ENCODE data around the gene SULT2A1. TPM values are rescaled to one million over a fixed set of nuclear protein-coding genes. Genes with fewer than 3 reads are reported as not detected.
"Not testable (repeated sequence)": the region's sequence is repeated elsewhere in the genome, so short reads cannot be mapped to it uniquely, and the experiment has no call there.

The SULT2A1 gene, protein sequence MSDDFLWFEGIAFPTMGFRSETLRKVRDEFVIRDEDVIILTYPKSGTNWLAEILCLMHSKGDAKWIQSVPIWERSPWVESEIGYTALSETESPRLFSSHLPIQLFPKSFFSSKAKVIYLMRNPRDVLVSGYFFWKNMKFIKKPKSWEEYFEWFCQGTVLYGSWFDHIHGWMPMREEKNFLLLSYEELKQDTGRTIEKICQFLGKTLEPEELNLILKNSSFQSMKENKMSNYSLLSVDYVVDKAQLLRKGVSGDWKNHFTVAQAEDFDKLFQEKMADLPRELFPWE
- not detected for total RNA-seq

DNA sequence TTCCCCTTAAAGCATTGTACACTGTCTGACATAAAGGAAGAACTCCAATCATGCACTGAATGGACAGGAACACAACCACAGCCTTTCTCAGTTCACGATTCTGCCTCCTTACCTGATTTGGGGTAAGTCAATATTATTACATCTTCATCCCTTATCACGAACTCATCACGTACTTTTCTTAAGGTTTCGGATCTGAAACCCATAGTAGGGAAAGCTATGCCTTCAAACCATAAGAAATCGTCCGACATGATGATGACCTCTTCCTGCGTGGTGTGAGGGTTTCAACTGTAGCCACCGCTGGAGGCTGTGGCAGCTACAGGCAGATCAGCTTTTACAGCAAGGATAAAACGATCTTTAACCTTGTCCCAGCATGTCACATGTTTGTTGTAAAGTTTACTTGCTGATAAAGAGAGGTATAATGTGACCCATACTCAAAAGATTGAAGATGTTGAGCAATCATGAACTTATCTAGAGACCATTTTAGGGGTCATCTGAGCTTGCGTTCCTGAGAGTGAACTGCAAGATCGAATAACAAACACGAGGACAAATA, at the start of gene SULT2A1:
Gene SULT2A1, minus strand, starts transcription at position 306 of the 550 bp plus-strand sequence. Its CDS starts 58 bp downstream, at position 248.
- Mint-ChIP-seq H3K27ac (no peak within 1 kb of the TSS), H3K9me3 (no peaks in the 10 kb centered on the region)
- no peak for ATAC-seq (replicated peaks)

DNA sequence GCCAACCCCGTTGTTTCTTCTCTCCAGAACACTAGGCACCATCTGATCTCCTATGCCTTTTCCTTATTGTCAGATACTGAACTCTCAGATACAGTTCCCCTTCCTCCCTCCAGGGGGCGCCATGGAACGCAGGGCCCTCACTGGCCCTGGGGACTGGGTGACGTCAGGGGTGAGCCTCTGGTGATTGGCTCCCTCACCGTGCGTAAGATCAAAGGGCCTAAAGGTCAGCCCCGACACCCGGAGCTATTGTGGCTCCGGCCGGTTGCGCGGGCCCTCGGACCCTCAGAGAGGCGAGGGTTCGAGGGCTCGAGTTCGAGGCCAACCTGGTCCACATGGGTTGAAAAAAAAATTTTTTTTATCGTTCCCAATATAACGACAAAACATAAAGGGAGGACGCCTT, 42.5 kb upstream of the SULT2A1 start:
- H3K27ac Mint-ChIP-seq; H3K9me3 Mint-ChIP-seq; H3K4me3 Mint-ChIP-seq; ATAC-seq (replicated peaks); H3K36me3 Mint-ChIP-seq (ENCODE audit: low read depth); H3K4me1 Mint-ChIP-seq; H3K27me3 Mint-ChIP-seq: not testable (repeated sequence)

More for the DNA sequence above, at the start of gene SULT2A1:
- H3K27me3 Mint-ChIP-seq, result peaks cover 25% of the 10 kb centered on the region
- no peak within 1 kb of the TSS for H3K4me3 Mint-ChIP-seq
- no peaks in the 10 kb centered on the region for H3K36me3 Mint-ChIP-seq (ENCODE audit: low read depth)
- H3K4me1 Mint-ChIP-seq, result no peaks in the 10 kb centered on the region

DNA sequence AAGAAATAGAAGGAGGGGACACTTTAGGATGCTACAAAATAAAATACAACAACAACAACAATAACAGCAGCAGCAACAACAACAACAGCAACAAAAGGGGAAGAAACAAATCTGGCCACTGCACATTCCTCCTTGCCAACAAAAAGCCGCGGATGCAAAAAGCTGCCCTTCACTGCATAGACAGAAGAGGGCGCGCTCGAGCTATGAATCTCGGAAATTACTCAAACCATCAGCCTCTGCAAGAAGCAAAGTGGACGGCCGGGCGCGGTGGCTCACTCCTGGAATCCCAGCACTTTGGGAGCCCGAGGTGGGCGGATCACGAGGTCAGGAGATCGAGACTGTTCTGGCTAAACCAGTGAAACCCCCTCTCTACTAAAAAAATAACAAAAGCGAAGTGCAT, 34.0 kb upstream of the SULT2A1 start:
- not testable (repeated sequence) for H3K27me3 Mint-ChIP-seq; H3K27ac Mint-ChIP-seq; H3K36me3 Mint-ChIP-seq (ENCODE audit: low read depth); H3K4me1 Mint-ChIP-seq; H3K4me3 Mint-ChIP-seq; ATAC-seq (replicated peaks); H3K9me3 Mint-ChIP-seq

DNA sequence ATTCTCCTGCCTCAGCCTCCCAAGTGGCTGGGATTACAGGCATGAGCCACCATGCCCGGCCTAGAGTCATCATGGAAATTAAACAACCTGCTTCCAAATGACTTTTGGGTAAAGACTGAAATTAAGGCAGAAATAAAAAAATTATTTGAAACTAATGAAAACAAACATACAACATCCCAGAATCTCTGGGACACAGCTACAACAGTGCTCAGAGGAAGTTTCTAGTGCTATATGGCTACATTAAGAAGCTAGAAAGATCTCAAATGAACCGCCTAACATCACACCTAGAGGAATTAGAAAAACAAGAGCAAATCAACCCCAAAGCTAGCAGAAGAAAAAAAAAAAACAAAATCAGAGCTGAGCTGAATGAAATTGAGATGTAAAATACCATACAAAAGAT, 24.1 kb upstream of the SULT2A1 start:
- H3K4me1 Mint-ChIP-seq; H3K4me3 Mint-ChIP-seq; H3K27ac Mint-ChIP-seq; H3K9me3 Mint-ChIP-seq; H3K36me3 Mint-ChIP-seq (ENCODE audit: low read depth); H3K27me3 Mint-ChIP-seq; ATAC-seq (replicated peaks): not testable (repeated sequence)

DNA sequence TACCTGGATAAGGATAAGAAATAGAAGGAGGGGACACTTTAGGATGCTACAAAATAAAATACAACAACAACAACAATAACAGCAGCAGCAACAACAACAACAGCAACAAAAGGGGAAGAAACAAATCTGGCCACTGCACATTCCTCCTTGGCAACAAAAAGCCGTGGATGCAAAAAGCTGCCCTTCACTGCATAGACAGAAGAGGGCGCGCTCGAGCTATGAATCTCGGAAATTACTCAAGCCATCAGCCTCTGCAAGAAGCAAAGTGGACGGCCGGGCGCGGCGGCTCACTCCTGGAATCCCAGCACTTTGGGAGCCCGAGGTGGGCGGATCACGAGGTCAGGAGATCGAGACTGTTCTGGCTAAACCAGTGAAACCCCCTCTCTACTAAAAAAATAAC, 23.2 kb upstream of the SULT2A1 start:
- not testable (repeated sequence) for H3K4me3 Mint-ChIP-seq; H3K27me3 Mint-ChIP-seq; H3K36me3 Mint-ChIP-seq (ENCODE audit: low read depth); H3K27ac Mint-ChIP-seq; H3K9me3 Mint-ChIP-seq; H3K4me1 Mint-ChIP-seq; ATAC-seq (replicated peaks)

DNA sequence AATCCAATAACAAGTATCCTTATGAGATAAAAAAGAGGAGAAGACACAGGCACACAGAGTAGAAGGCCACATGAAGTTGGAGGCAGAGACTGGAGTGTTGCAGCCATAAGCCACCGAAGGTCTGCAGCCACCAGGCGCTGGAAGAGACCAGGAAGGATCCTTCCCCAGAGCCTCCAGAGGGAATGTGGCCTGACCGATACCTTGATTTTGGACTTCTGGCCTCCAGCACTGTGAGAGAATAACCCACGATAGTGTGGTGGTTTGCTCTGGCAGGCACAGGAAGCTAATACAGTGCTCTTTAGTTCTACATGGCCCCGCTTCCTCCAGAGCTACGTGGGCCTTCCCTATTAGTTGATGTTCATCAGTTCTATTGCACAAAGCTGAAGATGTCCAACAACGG, 15.3 kb upstream of the SULT2A1 start:
- H3K36me3 Mint-ChIP-seq (ENCODE audit: low read depth), result no peaks in the 10 kb centered on the region
- H3K27ac Mint-ChIP-seq, result no peak overlapping the region
- H3K27me3 Mint-ChIP-seq, result no peaks in the 10 kb centered on the region
- H3K4me1 Mint-ChIP-seq, result no peaks in the 10 kb centered on the region
- H3K9me3 Mint-ChIP-seq, result no peaks in the 10 kb centered on the region
- no peak overlapping the region for H3K4me3 Mint-ChIP-seq
- no peak for ATAC-seq (replicated peaks)

DNA sequence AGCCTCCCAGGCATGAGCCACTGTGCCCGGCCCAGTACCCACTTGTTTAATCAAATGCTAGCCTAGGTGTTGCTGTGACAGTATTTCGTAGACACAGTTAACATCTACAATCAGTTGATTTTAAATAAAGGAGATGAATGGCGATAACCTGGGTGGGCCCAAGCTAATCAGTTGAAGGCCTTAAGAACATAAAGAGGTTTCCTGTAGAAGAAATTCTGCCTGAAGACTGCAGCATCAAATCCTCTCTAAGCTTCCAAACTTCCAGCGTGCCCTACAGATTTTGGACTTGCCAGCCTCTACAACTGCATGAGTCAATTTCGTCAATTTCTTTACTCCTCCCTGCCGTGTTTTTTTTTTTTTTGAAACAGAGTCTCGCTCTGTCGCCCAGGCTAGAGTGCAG, 13.2 kb upstream of the SULT2A1 start:
- H3K27me3 Mint-ChIP-seq, result no peaks in the 10 kb centered on the region
- ATAC-seq (replicated peaks), result no peak
- H3K4me1 Mint-ChIP-seq, result no peaks in the 10 kb centered on the region
- H3K27ac Mint-ChIP-seq, result no peak overlapping the region
- H3K9me3 Mint-ChIP-seq, result no peaks in the 10 kb centered on the region
- no peaks in the 10 kb centered on the region for H3K36me3 Mint-ChIP-seq (ENCODE audit: low read depth)
- H3K4me3 Mint-ChIP-seq, result no peak overlapping the region

DNA sequence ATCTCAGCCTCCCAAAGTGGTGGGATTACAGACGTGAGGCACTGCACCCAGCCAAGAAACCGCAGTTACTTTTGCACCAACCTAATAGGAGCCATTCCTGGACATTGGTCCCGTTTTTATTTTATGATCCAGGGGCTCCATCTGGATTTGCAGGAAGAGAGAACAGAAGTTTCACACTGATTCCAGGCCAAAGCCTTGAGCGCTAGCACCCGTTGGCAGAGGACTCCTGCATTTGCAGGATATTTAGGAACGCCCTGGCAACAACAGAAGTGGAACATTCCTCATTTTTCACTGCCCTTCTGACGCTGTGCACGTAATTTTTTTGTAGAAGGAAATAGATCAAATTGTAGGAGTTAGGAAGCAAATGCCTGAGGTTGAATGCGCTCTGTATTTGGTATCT, 11.7 kb upstream of the SULT2A1 start:
- no peaks in the 10 kb centered on the region for H3K27me3 Mint-ChIP-seq
- no peaks in the 10 kb centered on the region for H3K36me3 Mint-ChIP-seq (ENCODE audit: low read depth)
- H3K9me3 Mint-ChIP-seq, result no peaks in the 10 kb centered on the region
- no peak for ATAC-seq (replicated peaks)
- no peaks in the 10 kb centered on the region for H3K4me1 Mint-ChIP-seq
- H3K27ac Mint-ChIP-seq, result no peak overlapping the region
- H3K4me3 Mint-ChIP-seq, result no peak overlapping the region

DNA sequence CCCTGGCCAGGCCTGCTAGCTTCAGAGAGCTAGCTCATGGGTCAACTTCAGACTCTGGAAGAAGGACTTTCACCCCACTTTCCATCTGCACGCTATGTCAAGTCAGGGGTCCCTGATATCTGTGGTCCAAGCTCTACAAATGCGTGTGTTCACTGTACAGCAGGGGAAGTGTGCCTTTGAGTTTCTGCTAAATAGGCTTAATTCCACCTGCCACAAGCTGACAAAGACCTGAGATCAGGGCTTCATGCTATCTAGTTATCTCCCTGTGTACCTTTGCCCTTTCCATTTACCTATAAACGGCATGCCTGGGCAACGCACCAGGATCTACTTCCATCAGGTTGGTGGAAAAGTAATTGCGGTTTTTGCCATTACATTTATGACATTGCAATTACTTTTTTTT, 10.7 kb upstream of the SULT2A1 start:
- H3K4me1 Mint-ChIP-seq, result no peaks in the 10 kb centered on the region

DNA sequence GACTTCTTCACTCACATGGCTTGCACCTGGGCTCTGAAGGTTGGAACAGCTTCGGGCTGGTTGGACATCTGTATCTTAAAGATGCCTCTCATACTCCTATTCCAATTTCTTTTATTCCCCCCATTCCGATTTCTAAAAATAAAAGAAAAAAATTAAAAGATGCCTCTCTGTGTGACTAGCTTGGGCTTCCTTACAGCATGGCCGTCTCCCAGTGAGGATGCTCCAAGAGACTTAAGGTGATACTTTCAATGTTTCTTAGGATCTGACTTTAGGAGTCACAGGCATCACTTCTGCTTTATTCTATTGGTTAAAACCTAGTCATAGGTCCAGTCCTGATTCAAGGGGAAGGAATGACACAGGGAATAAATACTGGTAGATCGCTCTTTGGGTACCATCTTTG, 9.9 kb upstream of the SULT2A1 start:
- Mint-ChIP-seq H3K4me1 (no peaks in the 10 kb centered on the region), H3K9me3 (peaks cover 3% of the 10 kb centered on the region), H3K27ac (no peak overlapping the region), H3K4me3 (no peak overlapping the region), H3K36me3 (ENCODE audit: low read depth) (no peaks in the 10 kb centered on the region), H3K27me3 (no peaks in the 10 kb centered on the region)
- no peak for ATAC-seq (replicated peaks)

More for the DNA sequence above, 10.7 kb upstream of the SULT2A1 start:
- peaks cover 3% of the 10 kb centered on the region for H3K9me3 Mint-ChIP-seq
- no peak for ATAC-seq (replicated peaks)
- H3K4me3 Mint-ChIP-seq, result no peak overlapping the region
- H3K27me3 Mint-ChIP-seq, result no peaks in the 10 kb centered on the region
- no peaks in the 10 kb centered on the region for H3K36me3 Mint-ChIP-seq (ENCODE audit: low read depth)
- H3K27ac Mint-ChIP-seq, result no peak overlapping the region

DNA sequence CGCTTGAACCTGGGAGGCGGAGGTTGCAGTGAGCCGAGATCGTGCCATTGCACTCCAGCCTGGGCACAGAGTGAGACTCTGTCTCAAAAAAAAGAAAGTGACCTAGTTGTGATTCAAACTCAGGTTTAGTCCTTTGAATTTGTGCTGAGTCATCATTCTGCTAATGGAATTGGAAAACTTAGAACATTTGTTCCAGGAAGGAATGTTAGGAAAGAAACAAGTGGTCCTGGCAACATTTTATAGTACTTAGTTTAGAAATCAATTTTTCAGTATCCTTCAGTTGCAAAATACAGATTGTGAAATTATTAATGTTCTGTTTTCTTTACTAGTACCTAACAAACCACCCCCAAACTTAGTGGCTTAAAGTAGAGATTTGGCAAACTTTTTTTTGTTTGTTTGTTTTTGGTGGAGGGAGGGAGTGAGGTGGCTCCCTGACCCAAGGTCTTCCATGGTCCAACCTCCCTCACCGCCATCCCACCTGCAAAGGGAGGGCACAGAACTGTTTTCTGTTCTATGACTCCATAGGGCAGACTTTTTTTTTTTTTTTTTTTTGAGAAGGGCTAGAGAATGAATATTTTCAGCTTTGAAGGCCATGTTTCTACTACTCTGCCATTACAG, 9.2 kb upstream of the SULT2A1 start:
- no peak for ATAC-seq (replicated peaks)
- Mint-ChIP-seq H3K27ac (no peak overlapping the region), H3K36me3 (ENCODE audit: low read depth) (no peaks in the 10 kb centered on the region), H3K4me1 (no peaks in the 10 kb centered on the region), H3K27me3 (no peaks in the 10 kb centered on the region), H3K9me3 (peaks cover 3% of the 10 kb centered on the region), H3K4me3 (no peak overlapping the region)

DNA sequence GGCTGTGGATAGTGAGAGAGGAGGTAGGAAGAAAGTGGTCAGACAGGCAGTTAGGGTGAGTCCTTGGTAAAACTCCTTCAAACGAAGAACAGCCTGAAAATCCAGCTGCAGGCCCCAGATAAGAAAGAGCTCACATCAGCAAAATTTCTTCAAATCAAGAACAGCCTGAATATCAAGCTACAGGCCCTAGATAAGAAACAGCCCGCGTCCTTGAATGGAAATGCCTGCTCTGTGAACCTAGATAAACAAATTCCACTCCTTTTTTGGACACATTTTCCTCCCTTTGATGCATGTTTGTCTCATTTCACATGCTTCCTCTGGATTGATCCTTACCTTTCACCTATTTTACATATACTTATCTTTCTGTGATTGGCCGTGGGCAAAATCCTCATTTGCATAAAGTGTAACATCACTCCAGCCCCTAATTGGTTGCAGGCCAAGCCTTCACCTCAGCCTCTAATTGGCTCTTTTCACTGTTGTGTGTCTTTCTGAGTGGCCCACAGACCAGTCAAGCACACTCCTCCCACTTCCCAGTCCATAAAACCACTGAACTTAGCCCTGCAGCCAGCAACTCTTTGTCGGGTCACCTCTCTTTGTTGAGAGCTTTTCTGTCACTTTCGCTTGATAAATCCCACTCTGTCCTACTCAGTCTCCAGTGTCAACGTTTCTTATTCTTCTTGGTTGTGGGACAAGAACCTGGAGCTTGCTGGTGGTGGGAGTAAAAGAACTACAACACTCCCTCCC, 6.0 kb upstream of the SULT2A1 start:
- Mint-ChIP-seq H3K4me3 (no peak overlapping the region), H3K4me1 (no peaks in the 10 kb centered on the region), H3K36me3 (ENCODE audit: low read depth) (no peaks in the 10 kb centered on the region), H3K27me3 (peaks cover 4% of the 10 kb centered on the region), H3K27ac (no peak overlapping the region), H3K9me3 (peaks cover 3% of the 10 kb centered on the region)
- no peak for ATAC-seq (replicated peaks)

DNA sequence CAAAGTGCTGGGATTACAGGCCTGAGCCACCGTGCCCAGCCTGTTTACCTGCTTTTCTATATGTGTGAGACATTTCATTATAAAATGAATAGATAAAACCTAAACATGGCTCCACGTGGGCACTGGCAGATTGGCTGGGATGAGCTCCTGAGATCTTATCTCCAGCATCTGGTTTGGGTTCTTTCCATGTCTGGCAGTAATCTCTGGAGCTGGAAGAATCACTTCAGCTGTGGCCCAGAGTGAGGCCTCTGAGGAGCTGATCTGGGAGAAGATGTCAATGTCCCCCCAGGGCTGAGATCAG, 5.5 kb upstream of the SULT2A1 start:
- no peaks in the 10 kb centered on the region for H3K4me1 Mint-ChIP-seq
- no peak overlapping the region for H3K4me3 Mint-ChIP-seq
- peaks cover 4% of the 10 kb centered on the region for H3K27me3 Mint-ChIP-seq
- H3K36me3 Mint-ChIP-seq (ENCODE audit: low read depth), result no peaks in the 10 kb centered on the region
- no peak overlapping the region for H3K27ac Mint-ChIP-seq
- peaks cover 3% of the 10 kb centered on the region for H3K9me3 Mint-ChIP-seq
- ATAC-seq (replicated peaks), result no peak

DNA sequence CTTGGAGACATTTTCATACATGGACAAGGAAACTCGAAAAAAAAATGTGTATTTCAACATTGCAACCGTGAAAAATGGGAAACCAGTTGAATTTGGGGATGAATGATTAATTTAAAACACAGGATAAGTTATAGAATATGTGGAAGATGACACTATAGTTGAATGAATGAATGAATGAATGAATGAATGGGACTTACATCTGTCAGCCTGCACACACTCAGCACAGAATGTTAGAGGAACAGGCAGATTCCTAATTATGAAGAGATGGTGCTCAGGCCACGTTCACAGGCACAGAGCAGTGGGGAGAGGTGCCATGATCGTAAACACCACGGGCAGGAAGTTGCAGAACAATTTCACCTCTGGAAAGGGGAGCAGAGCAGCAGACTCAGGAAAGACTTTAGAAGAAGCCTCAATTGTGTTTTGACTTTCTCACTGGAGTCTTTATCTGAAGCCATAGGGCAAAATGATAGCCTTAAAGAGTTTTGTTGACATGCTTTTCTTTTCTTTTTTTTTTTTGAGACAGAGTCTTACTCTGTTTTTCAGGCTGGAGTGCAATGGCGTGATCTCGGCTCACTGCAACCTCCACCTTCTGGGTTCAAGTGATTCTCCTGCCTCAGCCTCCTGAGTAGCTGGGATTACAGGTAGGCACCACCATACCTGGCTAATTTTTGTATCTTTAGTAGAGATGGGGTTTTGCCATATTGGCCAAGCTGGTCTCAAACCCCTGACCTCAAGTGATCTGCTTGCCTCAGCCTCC, 4.9 kb upstream of the SULT2A1 start:
- no peak for ATAC-seq (replicated peaks)
- H3K27me3 Mint-ChIP-seq, result peaks cover 5% of the 10 kb centered on the region
- H3K4me3 Mint-ChIP-seq, result no peak overlapping the region
- no peaks in the 10 kb centered on the region for H3K36me3 Mint-ChIP-seq (ENCODE audit: low read depth)
- no peak overlapping the region for H3K27ac Mint-ChIP-seq
- peaks cover 3% of the 10 kb centered on the region for H3K9me3 Mint-ChIP-seq
- no peaks in the 10 kb centered on the region for H3K4me1 Mint-ChIP-seq
